Omental fat pad (tissue), 4 donors: ENCODE measurements around the gene BABAM2. TPM values are rescaled to one million over a fixed set of nuclear protein-coding genes. Genes with fewer than 3 reads are reported as not detected.
A peak's percentile ranks its signal among the peaks of the same experiment; 100 is the strongest.

Experiments used
- ATAC-seq: fragments of 150-250 bp; one replicate; pipeline ENCODE4 v1.9.1; 2016; ENCODE audit warnings: mild to moderate bottlenecking, moderate library complexity; ENCODE audit not compliant: low FRiP score
- DNase-seq: peaks from one replicate; pipeline ENCODE4 v3.0.0-alpha.2; 2019; ENCODE audit warnings: low spot score
- CTCF ChIP-seq, 3 donors: fragments of 450-650 bp; IDR thresholded peaks; one replicate each; pipeline ENCODE4 v1.5.1; 2016 to 2017; ENCODE audit warnings: antibody characterized with exemption in 3 of 3, mild to moderate bottlenecking in 3 of 3, moderate library complexity in 2 of 3
- total RNA-seq, 4 donors: library from RNA; depleted of rRNA; stranded (reverse); fragments of >200 nt; gene quantifications; one replicate each; pipeline ENCODE4 v1.1.0, GENCODE V29; 2016

BABAM2 gene
- total RNA-seq, 4 donors from 2014 or later: 29.2 to 41.0 (median 36.5) TPM

GRCh38 chr2:27887111-27887510, 3.4 kb upstream of the BABAM2 start:
- no peak for TF ChIP-seq CTCF (IDR thresholded peaks at IDR 0.05)
- ATAC-seq (no peak), DNase-seq (no peak)

GRCh38 chr2:27887830-27888229, 2.7 kb upstream of the BABAM2 start:
- DNase-seq: no peak
- ATAC-seq: no peak
- no peak for TF ChIP-seq CTCF (IDR thresholded peaks at IDR 0.05)

- no peak for ATAC-seq
- no peak for TF ChIP-seq CTCF (IDR thresholded peaks at IDR 0.05)
- DNase-seq: no peak
Observed at GRCh38 chr2:27888790-27889189, 1.7 kb upstream of the BABAM2 start.

- DNase-seq (no peak), ATAC-seq (no peak)
- TF ChIP-seq CTCF (IDR thresholded peaks at IDR 0.05): no peak
Observed at GRCh38 chr2:27889774-27890145, 769 bp upstream of the BABAM2 start.

- ATAC-seq: peak; percentile 50
- TF ChIP-seq CTCF (IDR thresholded peaks at IDR 0.05): no peak
- peak; percentile 98 for DNase-seq
Observed at GRCh38 chr2:27890924-27891672, 569 bp downstream of the BABAM2 start.

- ATAC-seq: no peak
- no peak for TF ChIP-seq CTCF (IDR thresholded peaks at IDR 0.05)
Observed at GRCh38 chr2:27891673-27892105, 1.2 kb downstream of the BABAM2 start.

GRCh38 chr2:27893006-27893405, 2.5 kb downstream of the BABAM2 start:
- no peak for ATAC-seq
- no peak for DNase-seq
- no peak for TF ChIP-seq CTCF (IDR thresholded peaks at IDR 0.05)

More at GRCh38 chr2:27891673-27892105, 1.2 kb downstream of the BABAM2 start:
- DNase-seq: no peak
